HG02981 (cell line): ENCODE results near the gene SRRM4.

Source experiments
- ATAC-seq: cut with Tn5 transposase; IDR thresholded peaks from one replicate; pipeline ENCODE4 v1.9.1; 2021; ENCODE audit warnings: mild to moderate bottlenecking, moderate library complexity; ENCODE audit not compliant: unreplicated experiment

The SRRM4 gene

GRCh38 chr12:119183942-119184695, 202.8 kb downstream of the SRRM4 start:
- no peak for ATAC-seq

- no peak for ATAC-seq
Measured at GRCh38 chr12:119195256-119195655, 213.9 kb downstream of the SRRM4 start.

GRCh38 chr12:119198440-119198839, 217.1 kb downstream of the SRRM4 start:
- ATAC-seq, result no peak

- no peak for ATAC-seq
Measured at GRCh38 chr12:119200601-119201000, 219.3 kb downstream of the SRRM4 start.

- no peak for ATAC-seq
Measured at GRCh38 chr12:119201789-119202543, 220.6 kb downstream of the SRRM4 start.

GRCh38 chr12:119202544-119202943, 221.2 kb downstream of the SRRM4 start:
- no peak for ATAC-seq

- no peak for ATAC-seq
Measured at GRCh38 chr12:119204131-119204530, 222.8 kb downstream of the SRRM4 start.

GRCh38 chr12:119204671-119205285, 223.4 kb downstream of the SRRM4 start:
- no peak for ATAC-seq

- no peak for ATAC-seq
Measured at GRCh38 chr12:119206348-119207062, 225.2 kb downstream of the SRRM4 start.

- ATAC-seq, result no peak
Measured at GRCh38 chr12:119207063-119207560, 225.8 kb downstream of the SRRM4 start.

GRCh38 chr12:119208626-119209061, 227.3 kb downstream of the SRRM4 start:
- no peak for ATAC-seq

- no peak for ATAC-seq
Measured at GRCh38 chr12:119211884-119212283, 230.5 kb downstream of the SRRM4 start.
